GM21381 (cell line): ENCODE measurements around the gene IER3.

Experiments
- ATAC-seq: cut with Tn5 transposase; IDR thresholded peaks from one replicate; pipeline ENCODE4 v1.9.1; 2021; ENCODE audit warnings: mild to moderate bottlenecking, moderate library complexity; ENCODE audit not compliant: unreplicated experiment

IER3 gene

GRCh38 chr6:30709101-30709868, 35.1 kb downstream of the IER3 start:
- no peak for ATAC-seq

- no peak for ATAC-seq
These were observed 37.0 kb downstream of the IER3 start for GRCh38 chr6:30707281-30707850.

- no peak for ATAC-seq
These were observed 38.7 kb downstream of the IER3 start for GRCh38 chr6:30705620-30706019.

DNA sequence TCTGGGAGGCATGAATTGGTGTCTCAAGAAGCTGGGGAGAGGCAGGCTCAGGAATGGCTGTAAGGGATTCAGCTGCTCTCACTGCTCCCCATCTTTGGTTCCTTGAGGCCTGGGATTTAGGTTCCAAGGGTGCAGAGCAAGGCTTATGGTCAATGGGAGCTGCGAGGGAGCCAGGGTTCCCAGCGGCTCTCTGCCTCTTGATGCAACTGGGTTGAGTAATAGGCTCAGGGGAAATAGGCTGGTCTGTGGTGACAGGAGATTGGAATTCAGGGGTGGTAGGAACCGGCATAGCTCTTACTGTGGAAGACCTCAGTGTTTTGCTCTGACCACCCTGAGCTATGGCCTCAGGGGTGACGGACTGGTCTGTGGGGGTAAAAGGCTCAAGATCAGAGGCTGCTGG, 40.5 kb downstream of the IER3 start:
- no peak for ATAC-seq

DNA sequence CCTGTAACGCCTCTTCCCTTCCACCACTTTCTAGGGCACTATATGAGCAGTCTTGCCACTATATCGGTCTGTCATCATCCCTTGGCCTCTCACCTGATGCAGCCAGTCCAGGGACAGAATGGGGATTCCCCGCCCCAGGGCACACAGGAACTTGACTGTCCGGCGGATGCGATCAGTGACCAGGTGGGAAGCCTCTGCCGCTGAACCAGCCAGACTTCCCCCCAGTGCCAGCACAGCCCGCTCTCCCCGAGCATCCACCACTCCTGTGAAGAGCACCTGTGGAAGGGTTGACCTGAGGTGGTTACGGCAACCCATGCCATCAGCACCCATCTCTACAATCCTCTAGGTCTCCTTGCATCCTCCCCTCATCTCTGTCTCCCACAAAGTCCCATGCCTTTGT, 41.3 kb downstream of the IER3 start:
- no peak for ATAC-seq

DNA sequence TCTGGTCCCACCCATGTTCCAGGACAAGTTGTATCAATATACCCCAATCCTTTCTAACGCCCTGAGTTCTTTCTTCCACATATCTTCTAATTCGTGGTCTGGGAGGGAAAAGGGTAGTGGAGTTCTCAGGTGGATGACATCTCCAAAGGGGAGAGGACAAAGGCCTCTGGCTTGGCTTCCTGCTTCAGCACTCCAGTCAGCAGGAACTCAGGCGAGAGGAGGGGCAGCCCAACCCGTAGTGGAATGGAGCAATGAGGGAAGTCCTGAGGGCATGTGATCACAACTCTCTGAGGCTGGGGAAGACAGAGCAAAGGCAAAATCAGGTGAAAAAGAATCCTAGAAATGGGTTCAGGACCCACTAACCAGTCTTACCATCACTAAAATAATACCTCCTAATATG, 44.0 kb downstream of the IER3 start:
- no peak for ATAC-seq

DNA sequence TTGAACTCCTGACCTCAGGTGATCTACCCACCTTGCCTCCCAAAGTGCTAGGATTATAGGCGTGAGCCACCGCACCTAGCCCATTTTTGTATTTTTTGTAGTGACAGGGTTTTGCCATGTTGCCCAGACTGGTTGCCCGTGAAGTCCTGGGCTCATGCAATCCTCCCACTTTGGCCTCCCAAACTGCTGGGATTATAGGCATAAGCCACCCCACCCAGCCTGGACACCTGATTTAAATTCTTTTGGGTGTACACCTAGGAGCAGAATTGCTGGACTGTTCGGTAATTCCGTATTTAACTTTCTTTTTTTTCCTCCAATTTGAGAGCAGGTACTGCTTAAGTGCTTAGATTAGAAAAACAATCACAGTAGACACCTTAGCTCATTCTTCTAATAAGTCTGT, 47.9 kb downstream of the IER3 start:
- ATAC-seq, result no peak
